SJCRH30 (cell line): Measurements from ENCODE around the gene RNFT1. TPM values are rescaled to one million over a fixed set of nuclear protein-coding genes. Genes with fewer than 3 reads are reported as not detected.

Source experiments
- total RNA-seq: library from RNA; depleted of rRNA; stranded (reverse); fragments of >200 nt; shearing (Covaris generic); gene quantifications from 2 replicates; pipeline ENCODE4 v1.2.3, GENCODE V29; 2014; rRNA removed

RNFT1 gene
- total RNA-seq, 1 experiment from 2014 or later, result 15.0 TPM

Other genes starting within 250 kb of the RNFT1 start
- gene TUBD1, start 71.8 kb downstream of the RNFT1 start, total RNA-seq, result 12.7 and 13.9 TPM in 2 replicates
- gene RPS6KB1, start 71.6 kb downstream of the RNFT1 start, total RNA-seq, result 16.0 and 22.6 TPM in 2 replicates
- gene HEATR6, start 114.2 kb upstream of the RNFT1 start, total RNA-seq, result 14.6 and 15.6 TPM in 2 replicates
- not detected in 2 replicates for gene CA4, start 185.2 kb upstream of the RNFT1 start, total RNA-seq